Measurements from ENCODE around the gene EFNA5.

The EFNA5 gene

DNA sequence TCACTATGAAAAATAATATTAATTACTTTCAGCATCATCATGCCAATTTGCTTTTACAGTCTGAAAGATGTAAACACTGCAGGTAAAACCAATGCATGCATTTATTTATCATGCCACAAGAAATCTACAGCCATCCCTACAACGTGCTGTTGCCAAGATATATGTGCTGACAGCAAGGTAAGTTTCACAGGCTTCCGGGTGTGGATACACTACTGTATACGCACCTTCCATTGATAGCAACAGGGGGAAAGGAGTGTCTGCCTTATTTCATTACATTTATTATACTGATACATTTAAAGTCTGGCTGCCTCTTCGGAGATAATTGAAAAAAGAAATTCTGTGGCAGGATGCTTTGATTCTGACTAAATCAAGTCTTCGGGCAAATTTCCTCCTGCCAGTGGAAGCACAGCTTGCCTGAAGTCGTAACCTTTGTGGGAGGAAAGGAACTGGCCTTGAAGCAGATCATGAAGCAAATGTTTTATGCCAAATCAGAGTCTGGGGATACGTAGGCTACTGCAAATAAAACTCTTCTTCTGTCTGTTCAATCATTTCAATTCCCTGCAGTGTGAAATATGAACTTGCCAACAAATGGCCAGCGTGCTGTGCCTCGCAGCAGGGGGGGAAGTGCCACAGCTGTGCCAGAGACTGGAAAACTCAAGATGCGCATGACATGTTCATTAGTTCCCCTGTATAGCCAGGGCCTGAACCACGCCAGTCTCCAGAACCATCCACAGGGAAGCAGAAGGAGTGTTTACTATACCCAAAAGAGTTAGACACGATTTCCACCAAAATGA lies 268.1 kb downstream of the EFNA5 start:
- DNase-seq (ENCODE audit: low read depth in 4 of 4, low spot score in 1 of 4): no peak

DNA sequence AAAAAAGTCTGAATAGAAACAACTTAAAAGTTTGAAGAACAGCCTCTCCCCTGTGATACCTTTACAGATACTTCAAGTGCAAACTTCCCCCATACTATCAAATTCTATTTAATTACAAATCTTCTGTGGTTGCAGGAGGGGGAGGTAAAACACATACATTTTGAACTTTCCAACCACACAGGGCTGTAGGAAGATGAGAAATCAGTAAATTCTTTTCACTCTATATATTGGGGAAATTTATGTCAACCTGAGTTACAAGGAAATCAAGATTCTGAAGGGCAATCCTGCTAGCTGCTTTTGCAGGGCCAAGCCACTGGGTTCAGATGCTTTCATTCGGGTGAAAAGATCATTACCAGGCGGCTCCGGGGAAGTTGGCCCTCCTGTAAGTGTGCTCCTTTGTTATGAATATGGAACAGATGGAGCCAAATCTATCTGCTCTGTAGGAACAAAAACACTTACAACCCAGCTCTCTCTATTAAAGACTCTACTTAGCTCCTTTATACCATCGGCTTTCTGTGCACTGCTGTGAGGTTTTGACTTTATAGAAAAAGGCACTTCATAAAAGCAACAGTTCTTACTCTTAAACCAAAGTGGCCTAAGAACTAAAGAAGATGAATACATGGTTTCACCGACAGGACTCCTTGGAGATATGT lies 269.1 kb downstream of the EFNA5 start:
- DNase-seq (ENCODE audit: low read depth in 4 of 4, low spot score in 1 of 4): no peak

DNA sequence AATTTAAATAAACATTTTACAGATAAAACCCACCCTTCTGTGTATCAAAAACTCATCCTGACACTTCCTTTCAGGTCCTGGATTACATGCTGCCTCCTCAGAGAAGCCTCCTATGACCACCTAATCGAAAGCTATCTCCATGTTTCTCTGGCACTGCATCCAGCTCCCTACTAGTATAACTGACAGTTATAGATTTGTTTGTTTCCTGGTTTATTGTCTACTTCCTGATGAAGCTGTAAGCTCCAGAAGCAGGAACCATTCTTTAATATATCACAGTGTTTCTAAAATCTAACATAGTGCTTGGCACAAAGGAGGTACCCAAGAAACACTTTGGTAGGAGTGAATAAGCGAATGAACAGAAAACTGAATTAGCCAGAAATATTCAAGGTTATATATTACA lies 270.4 kb downstream of the EFNA5 start:
- DNase-seq (ENCODE audit: low read depth in 4 of 4, low spot score in 1 of 4): no peak

DNA sequence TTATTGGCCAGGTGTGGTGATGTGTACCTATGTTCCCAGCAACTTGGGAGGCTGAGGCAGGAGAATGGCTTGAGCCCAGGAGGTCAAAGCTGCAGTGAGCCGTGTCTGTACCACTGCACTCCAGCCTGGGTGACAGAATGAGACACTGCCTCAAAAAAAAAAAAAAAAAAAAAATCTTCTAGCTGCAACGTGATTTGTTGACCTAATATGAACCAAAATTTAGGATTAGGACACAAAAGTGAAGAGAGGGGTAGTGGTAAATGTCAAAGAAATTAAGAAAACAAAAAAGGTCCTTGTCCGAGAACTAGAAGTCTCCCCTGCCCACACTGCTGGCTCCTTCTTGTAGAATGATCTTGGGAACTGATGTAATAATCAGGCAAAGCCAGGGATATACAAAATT lies 272.0 kb downstream of the EFNA5 start:
- no peak for DNase-seq (ENCODE audit: low read depth in 4 of 4, low spot score in 1 of 4)

DNA sequence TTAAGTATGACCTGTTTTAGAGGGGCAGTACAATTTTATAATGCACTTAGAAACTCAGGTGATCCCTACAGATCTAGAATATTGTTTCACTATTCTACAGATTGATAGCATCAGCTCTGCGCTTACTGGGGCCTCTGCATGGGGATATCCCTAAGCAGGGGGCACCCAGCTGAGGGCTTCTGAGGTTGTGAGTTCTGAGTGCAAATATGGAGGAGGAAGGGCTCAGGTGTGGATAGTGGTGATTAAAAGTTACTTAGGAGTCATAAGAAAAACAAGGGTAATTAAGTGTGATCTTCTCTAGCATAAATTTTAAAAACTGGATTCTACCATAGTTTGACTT lies 274.4 kb downstream of the EFNA5 start:
- DNase-seq (ENCODE audit: low read depth in 4 of 4, low spot score in 1 of 4): no peak

DNA sequence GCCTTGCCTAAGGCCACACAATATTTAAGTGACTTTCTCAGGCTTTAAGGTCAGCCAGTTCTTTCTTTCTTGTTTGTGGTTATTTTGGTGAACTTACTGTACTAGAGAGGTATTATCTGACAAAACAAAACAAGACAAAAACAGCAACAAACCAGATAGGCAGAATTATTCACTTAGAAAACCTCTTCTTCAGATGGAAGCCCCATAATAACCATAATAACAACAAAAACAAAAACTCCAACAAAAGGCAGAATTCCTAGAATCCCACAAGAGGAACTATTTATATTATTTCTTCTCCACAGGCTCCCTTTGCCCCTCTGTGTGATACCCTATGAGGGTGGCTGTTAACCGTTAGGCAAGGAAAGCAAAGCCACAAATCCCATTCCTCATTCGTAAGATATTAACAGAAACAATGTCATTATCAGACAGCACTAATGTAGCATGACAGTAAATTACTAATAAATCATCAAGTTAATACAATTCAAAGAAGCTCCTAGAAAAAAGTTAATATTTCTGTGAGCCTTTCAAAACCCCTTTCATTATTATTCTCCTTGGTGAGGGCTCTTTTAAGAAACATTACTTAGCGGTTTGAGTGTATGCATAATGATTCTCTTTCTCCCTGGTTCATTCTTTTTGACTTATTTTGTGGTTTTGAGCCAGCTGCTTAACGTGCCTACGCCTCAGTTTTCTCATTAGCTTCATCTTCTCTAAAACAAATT lies 274.9 kb downstream of the EFNA5 start:
- DNase-seq (ENCODE audit: low read depth in 4 of 4, low spot score in 1 of 4): no peak

DNA sequence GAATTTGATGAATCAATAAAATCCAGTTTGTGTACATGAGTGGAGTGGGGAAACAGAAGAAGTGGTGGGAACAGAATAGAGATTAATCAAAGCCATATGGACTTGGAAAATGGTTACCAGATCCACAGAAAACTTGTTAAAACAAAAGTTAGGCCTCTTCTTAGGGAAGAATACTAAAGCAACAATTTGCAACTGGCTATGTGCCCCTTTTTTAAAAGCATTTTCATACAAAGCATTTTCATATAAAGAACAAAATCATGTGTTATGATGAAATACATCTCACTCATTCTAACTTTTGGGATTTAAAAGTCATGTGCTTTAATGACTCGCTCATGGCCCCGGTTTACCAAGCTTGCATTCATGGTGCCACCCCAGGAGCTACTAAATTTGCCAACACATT lies 276.9 kb downstream of the EFNA5 start:
- no peak for DNase-seq (ENCODE audit: low read depth in 4 of 4, low spot score in 1 of 4)

DNA sequence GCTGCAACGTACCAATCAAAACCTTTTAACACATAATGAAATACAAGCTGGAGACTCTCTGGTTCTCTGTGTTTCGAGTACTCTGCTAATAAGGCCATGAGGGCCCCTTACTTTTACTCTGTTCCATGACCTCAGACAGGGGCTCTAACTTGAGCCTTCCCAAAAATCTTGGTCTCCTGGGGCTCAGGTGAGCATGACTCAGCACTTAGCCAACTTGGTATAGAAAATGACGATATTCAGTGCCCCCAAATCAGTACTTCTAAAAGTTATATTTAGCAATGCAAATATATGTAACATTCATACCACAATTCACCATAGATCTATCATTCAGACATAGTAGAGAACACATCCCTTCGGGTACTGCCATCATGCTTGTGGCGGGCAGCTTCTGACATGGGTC lies 278.9 kb downstream of the EFNA5 start:
- no peak for DNase-seq (ENCODE audit: low read depth in 4 of 4, low spot score in 1 of 4)

DNA sequence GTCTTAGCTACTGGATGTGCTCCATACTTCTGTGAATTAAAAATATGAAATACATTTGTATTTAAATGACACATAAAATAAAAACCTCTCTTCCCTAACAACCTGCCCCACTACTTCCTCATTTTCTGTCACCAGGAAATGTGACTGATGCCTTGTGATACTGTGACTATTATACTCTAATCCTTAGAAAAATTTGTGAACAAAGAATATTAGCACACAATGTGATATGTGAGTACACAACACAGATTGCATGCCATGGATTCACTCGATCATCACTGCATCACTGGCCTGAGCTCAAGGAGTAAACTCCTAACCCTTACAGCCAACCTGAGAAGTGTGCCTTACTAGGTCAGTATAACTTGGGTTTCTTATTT lies 281.0 kb downstream of the EFNA5 start:
- no peak for DNase-seq (ENCODE audit: low read depth in 4 of 4, low spot score in 1 of 4)

DNA sequence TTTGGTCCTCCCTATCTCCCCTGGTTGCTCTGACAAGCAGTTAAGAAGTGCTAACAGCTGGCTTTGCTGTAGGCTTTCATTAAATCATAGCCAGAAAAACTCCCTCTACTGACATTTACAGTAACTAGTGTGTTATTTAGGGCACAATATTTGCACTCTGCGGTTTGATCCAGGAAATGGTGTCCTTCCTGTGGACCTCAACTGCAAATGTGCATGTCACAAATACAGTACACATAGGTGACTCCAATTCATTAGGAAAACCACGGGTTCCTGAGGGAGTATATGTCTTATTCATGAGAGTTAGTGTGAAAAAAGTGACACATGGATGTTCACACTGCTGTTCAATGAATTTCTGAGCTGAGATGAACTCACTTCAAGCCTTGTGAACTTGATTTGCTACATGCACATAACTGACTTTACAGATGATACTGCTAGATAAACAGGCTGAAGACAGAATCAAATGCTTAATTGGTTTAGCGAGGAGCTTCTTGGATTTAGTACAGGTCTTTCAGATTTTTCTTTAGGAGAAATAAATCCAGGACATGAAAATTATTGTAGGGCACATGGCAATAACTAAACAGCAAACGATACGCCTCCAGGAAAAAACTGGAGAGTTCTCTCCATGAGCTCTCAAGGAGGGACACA lies 281.5 kb downstream of the EFNA5 start:
- no peak for DNase-seq (ENCODE audit: low read depth in 4 of 4, low spot score in 1 of 4)

DNA sequence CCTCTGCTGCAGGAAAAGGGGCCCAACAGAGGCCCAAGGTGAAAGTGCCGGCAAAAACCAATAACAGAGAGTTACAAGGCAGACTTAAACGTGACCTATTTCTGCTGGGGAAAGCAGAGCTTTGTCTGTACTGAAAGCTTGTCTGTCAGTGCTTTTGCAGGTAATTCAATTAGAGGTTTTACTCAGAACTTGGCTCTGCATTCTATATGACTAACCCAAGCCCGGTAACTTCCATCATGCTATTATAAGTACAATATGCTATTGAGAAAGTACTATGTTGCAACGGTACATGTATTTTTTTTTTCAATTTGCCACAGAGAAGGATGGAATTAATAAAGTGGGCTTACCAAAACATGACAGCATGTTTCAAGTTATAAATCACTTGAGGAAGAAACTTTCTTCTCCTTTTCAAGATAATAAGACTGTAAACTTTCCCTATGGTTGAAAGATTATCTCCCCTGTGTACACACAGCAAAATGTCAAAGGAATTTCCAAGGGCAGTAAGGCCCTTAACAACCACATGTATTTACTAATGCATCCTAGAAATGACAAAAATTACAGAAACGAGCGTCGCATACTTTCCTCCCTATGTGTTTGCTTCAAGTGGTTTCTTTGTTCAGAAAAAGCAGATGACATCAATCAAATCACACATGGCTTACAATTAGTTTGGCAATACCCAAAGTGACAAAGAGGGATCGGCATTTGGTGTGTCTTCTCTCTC lies 282.4 kb downstream of the EFNA5 start:
- no peak for DNase-seq (ENCODE audit: low read depth in 4 of 4, low spot score in 1 of 4)

DNA sequence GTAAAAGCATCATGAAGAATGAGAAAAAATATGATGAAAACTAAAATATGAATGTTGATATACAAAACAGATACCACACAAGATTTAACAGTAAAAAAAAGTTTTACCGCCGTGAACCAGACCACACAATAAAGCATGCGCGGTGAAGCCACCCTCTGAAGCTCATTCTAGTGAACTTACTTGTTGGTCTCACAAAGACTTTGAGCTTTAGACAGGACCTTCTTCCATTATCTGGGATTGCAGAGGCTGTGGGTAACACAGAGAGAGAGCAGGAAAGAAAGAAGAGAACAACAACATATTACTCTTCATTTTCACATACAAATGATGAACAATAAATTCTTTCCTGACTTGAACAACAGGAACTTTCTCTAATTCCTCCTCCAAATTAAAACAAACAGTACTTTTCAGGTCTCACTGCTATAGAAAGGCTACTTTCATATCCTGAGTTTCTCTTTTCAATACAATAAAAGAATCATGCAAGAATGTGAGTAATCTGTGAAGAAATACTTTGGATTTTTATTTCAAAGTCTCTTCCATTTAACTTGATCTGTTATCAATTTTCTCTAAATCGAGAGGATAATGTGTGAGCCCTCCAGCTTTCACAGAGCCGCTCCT lies 283.1 kb downstream of the EFNA5 start:
- no peak for DNase-seq (ENCODE audit: low read depth in 4 of 4, low spot score in 1 of 4)

DNA sequence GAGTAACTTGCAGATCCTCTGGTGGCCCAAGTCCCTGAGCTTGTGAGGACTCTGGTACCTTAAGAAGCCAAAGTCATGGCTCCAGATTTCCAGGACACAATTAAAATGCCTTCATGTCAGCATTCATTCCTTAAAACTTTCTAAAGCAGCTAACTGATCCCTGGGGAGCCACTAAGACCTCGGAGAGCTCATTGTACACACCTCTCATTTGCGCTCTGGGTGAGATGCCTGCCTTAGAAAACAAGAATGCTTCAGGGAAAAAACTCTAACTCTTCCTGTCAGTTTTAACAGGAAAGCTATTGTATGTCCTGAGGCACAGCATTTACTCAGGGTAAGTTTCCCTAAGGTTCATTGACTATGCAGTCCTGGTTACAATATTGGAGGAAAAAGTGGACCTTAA lies 285.0 kb downstream of the EFNA5 start:
- DNase-seq (ENCODE audit: low read depth in 4 of 4, low spot score in 1 of 4): no peak

DNA sequence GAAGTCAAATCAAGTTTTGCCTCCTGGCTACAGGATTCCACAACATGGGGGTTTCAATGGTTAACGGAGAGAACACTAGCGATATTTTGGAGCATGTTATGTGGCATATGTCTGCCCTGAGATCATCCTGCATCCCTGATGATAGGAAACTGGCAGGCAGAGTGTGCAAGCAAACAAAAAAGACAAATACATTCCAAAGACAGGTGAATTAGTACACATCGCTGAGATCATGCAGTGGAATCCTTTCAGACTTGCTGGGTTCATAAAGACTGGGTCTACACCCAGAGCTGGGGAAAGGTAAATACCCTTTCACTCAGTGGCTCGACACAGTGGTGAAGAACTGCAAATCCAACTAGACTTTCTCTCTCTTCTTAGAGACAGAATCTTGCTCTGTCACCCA lies 286.5 kb downstream of the EFNA5 start:
- no peak for DNase-seq (ENCODE audit: low read depth in 4 of 4, low spot score in 1 of 4)

DNA sequence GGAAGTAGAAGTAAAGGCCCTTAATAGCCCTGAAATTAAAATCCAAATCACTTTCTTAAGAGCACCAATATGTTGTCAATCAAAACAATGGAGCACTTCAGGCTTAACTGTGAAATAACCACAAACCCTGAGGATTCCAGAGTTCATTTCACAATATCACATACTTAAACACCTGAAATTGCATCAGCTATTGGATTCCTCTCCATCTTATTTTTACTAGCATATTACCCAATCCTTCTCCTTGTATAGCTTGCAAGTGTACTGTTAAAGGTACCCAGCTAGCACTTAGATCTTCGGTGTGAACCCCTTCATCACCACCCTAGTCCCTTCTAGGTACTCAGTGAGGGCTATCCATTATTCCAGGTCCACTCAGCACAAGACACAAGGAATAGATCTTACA lies 287.3 kb downstream of the EFNA5 start:
- DNase-seq (ENCODE audit: low read depth in 4 of 4, low spot score in 1 of 4): no peak

DNA sequence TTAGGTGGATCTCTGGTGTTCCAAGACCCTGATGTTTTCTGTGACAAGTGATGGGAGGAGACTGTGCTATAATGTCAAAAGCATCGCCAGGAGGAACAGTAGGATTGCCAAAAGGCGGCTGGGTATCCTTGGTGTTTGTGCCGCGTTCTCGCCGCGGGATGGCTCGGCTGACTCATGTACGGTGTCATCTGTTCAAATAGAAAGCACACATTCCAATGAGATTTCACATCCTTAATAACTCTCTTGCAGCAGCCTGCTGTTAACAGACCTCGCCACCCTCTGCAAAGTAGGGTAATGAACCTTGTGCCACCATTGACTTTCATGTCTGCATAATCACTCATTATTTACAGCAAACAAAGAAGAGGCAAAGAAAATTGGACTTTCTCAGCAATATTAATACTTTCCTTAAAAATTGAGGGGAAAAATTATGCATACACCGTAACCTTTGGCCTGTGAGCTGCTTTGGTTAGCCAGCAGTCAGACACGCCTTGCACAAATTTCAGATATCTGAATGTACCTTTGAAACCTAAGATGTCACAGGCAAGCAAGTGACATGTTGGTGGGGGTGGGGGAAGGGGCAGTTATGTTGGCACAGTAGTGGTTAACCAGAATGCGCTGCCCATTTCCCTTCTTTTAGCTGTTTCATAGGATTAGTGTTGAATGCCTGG lies 289.4 kb downstream of the EFNA5 start:
- no peak for DNase-seq (ENCODE audit: low read depth in 4 of 4, low spot score in 1 of 4)

DNA sequence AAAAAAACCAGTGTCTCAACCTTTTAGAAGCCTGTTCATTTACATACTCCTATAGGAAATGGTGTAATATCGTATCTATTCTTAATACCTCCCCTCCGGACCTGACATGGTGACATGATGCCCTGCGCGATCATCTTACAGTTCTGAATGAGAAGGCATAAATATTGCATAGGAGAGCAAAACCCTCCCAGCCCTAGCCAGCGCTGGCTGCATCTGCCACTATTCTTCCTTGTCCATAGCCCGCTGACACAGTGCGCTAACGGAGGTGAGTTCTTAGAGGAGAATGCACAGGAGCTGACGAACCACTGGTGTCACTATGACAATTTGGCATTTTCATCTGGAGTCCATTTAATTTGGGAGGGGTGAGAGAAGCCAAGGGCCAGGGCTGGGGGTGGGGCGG lies 290.1 kb downstream of the EFNA5 start:
- DNase-seq (ENCODE audit: low read depth in 4 of 4, low spot score in 1 of 4): no peak

DNA sequence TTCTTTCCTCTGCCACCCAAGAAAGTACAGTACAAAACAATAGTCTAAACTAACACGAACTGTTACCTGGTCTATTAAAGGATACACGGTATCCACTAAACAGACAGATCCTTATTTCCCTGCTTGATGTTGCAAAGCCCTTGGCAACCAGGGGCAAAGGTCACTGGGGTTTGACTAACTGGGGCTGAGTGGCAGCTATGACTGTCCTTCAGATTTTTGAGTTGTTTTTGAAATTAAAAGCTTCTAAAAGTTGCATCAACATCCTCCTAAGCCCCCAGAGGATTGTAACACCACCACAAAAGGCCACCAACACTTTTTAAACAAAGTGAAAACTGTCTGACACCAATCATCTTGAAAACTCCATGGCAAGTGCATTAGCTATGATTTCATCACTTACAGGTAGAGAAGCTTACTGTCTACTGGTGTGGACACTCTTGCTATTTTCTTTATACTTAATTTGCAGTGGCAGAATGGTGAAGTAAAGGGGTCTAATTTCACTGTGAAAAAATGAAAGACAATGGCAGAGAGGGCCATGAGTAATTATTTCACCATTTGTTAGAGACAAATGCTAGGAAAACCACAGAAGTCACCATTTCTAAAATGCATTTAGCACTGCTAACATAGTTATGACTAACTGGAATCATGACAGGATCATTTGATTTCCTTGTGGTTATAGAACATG lies 292.4 kb downstream of the EFNA5 start:
- no peak for DNase-seq (ENCODE audit: low read depth in 4 of 4, low spot score in 1 of 4)

DNA sequence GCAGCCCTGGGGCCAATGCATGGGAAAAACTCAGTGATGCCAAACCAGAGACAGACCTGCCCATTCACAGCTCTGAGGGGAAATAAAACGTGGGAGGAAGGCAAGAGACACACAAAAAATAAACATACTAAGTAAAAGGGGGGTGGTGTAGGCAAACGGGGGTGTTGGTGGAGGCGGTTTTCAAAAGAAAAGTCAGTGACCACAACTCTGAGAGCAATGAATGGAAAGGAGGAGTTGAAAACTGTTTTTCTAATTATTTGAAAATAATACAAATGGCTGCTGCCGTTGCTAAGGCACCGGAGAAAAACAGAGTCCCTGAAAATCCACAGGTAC lies 293.5 kb downstream of the EFNA5 start:
- no peak for DNase-seq (ENCODE audit: low read depth in 4 of 4, low spot score in 1 of 4)

Data from stimulated activated CD4-positive, alpha-beta T cell treated with anti-CD3 and anti-CD28 coated beads, Interleukin-1b, Interleukin-23, amount 100 ng/mL, for 24 hours (primary cell).